Gastrocnemius medialis (tissue), 4 donors: ENCODE results near the gene NRG2.

Source experiments
- CTCF ChIP-seq, 5 experiments: fragments of 450-650 bp in 3 of 5; fragments of 200-600 bp in 2 of 5; sonication (generic) in 2 of 5; IDR thresholded peaks in 4 of 5; conservative IDR thresholded peaks in 1 of 5; 1 replicate in 4 of 5; 2 replicates in 1 of 5; pipeline ENCODE4 v1.5.1; 2016 to 2019; ENCODE audit warnings: antibody characterized with exemption in 5 of 5, mild to moderate bottlenecking in 3 of 5, moderate library complexity in 3 of 5
- POLR2A ChIP-seq, 2 donors: fragments of 450-650 bp; IDR thresholded peaks; one replicate each; pipeline ENCODE4 v1.6.1; 2017; ENCODE audit warnings: antibody characterized with exemption in 2 of 2, mild to moderate bottlenecking in 2 of 2, moderate library complexity in 2 of 2

- no peak for TF ChIP-seq CTCF (IDR thresholded peaks at IDR 0.05 in 4 of 5, conservative IDR thresholded peaks at IDR 0.05 in 1 of 5)
- no peak for TF ChIP-seq POLR2A (IDR thresholded peaks at IDR 0.05)
Measured at GRCh38 chr5:139870677-139871076, 172.4 kb downstream of the NRG2 start.
